ENCODE measurements around the gene PKHD1. TPM values are rescaled to one million over a fixed set of nuclear protein-coding genes. Genes with fewer than 3 reads are reported as not detected.

PKHD1 gene
- total and polyA plus RNA-seq, 2 donors (not counting 1 experiment from before 2014, with no cell fraction given): not detected

DNA sequence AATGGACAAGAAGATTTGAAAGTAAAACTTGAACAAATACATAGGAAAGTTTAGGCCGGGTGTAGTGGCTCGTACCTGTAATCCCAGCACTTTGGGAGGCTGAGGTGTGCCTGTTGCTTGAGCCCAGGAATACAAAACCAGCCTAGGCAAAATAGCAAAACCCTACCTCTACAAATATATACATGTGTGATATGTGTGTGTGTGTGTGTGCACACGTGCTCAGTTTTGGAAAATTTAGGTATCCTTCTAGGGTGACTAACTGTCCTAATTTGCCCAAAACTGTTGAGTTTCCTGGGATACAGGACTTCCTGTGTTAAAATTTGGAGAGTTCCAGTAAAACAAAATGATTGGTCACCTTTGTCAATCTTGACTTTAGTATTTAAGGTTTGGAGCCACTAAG, 503.2 kb downstream of the PKHD1 start:
- H3K36me3 ChIP-seq (replicated peaks in 1 of 2; ENCODE audit: control extremely low read depth in 1 of 2, control insufficient read depth in 1 of 2, extremely low read depth in 1 of 2, insufficient read depth in 2 of 2, low read length in 1 of 2): no peaks in the 10 kb centered on the region
- intact Hi-C loops (cut with micrococcal nuclease): no loop called here
- no peaks in the 10 kb centered on the region for H3K9me3 ChIP-seq (ENCODE audit: control extremely low read depth in 1 of 3, control insufficient read depth in 2 of 3, insufficient read depth in 1 of 3, low read length in 2 of 3)
- no peak overlapping the region for H3K4me3 ChIP-seq (ENCODE audit: control extremely low read depth in 1 of 5, extremely low read depth in 1 of 5, insufficient read depth in 1 of 5, low read depth in 2 of 5, low read length in 4 of 5)
- no peak overlapping the region for H3K4me2 ChIP-seq (replicated peaks; ENCODE audit: low read depth, low read length, poor library complexity, severe bottlenecking)
- peaks cover 3% of the 10 kb centered on the region for H3K9me3 Mint-ChIP-seq (ENCODE audit: insufficient read depth)
- no peaks in the 10 kb centered on the region for H3K79me2 ChIP-seq (ENCODE audit: control insufficient read depth, insufficient read depth, low read length)
- WGBS (ENCODE audit: insufficient coverage): 86% methylated on average over 1 of the region's 3 CpGs
- no peaks in the 10 kb centered on the region for H3K27me3 ChIP-seq (replicated peaks in 1 of 4; ENCODE audit: control extremely low read depth in 1 of 4, control insufficient read depth in 3 of 4, insufficient read depth in 4 of 4, low read length in 3 of 4)
- H3K9ac ChIP-seq (ENCODE audit: low read length): no peak overlapping the region
- H3K4me3 Mint-ChIP-seq: no peak overlapping the region
- TF ChIP-seq, protein P1, sequence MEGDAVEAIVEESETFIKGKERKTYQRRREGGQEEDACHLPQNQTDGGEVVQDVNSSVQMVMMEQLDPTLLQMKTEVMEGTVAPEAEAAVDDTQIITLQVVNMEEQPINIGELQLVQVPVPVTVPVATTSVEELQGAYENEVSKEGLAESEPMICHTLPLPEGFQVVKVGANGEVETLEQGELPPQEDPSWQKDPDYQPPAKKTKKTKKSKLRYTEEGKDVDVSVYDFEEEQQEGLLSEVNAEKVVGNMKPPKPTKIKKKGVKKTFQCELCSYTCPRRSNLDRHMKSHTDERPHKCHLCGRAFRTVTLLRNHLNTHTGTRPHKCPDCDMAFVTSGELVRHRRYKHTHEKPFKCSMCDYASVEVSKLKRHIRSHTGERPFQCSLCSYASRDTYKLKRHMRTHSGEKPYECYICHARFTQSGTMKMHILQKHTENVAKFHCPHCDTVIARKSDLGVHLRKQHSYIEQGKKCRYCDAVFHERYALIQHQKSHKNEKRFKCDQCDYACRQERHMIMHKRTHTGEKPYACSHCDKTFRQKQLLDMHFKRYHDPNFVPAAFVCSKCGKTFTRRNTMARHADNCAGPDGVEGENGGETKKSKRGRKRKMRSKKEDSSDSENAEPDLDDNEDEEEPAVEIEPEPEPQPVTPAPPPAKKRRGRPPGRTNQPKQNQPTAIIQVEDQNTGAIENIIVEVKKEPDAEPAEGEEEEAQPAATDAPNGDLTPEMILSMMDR (IDR thresholded peaks at IDR 0.05): no peak
- no peak for TF ChIP-seq EZH2 (IDR thresholded peaks at IDR 0.05; ENCODE audit: borderline replicate concordance, insufficient read depth, low read depth, low read length, poor library complexity, severe bottlenecking)
- no peak overlapping the region for H3K27ac Mint-ChIP-seq
- H3K27ac ChIP-seq (ENCODE audit: low read length in 2 of 2): no peak overlapping the region
- ATAC-seq (ENCODE audit: low read depth): no peak
- DNase-seq: no peak
- H3K4me1 Mint-ChIP-seq: no peaks in the 10 kb centered on the region
- ChIA-PET POLR2A (no interaction called here), CTCF (no interaction called here)
- no peaks in the 10 kb centered on the region for H3K4me1 ChIP-seq (ENCODE audit: control insufficient read depth in 2 of 2, insufficient read depth in 2 of 2, low read length in 2 of 2)
- no peaks in the 10 kb centered on the region for H3K27me3 Mint-ChIP-seq
- no peaks in the 10 kb centered on the region for H4K20me1 ChIP-seq (ENCODE audit: control insufficient read depth, insufficient read depth, low read length, poor library complexity, severe bottlenecking)
- H2AFZ ChIP-seq (ENCODE audit: insufficient read depth, low read depth, low read length, poor library complexity, severe bottlenecking): no peak overlapping the region

DNA sequence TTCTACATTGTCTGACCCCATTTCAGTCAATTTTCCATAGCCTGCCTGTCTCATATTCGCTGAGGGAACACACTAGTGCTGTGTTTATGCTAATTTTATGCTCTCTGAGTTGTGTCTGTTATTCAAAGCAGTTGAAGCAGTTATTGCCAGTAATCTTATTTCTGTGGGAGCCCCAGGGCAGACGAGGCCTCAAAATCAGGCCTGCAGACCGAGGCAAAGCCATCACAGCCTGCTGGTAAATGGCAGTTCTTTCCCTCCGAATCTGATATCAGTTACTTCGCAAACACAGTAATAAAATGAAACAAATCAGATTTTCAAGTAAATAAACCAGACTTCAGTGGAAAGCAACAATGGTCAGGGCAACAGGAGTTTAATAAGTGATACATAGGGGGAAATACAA, 508.4 kb downstream of the PKHD1 start:
- ChIA-PET POLR2A (no interaction called here), CTCF (no interaction called here)
- intact Hi-C loops (cut with micrococcal nuclease): no loop called here
- Mint-ChIP-seq H3K27me3 (no peaks in the 10 kb centered on the region), H3K9me3 (ENCODE audit: insufficient read depth) (peaks cover 2% of the 10 kb centered on the region), H3K4me1 (no peaks in the 10 kb centered on the region), H3K27ac (no peak overlapping the region), H3K4me3 (no peak overlapping the region)
- no peak overlapping the region for H2AFZ ChIP-seq (ENCODE audit: insufficient read depth, low read depth, low read length, poor library complexity, severe bottlenecking)
- H3K27me3 ChIP-seq (replicated peaks in 1 of 4; ENCODE audit: control extremely low read depth in 1 of 4, control insufficient read depth in 3 of 4, insufficient read depth in 4 of 4, low read length in 3 of 4): no peaks in the 10 kb centered on the region
- no peak overlapping the region for H3K27ac ChIP-seq (ENCODE audit: low read length in 2 of 2)
- H3K9me3 ChIP-seq (ENCODE audit: control extremely low read depth in 1 of 3, control insufficient read depth in 2 of 3, insufficient read depth in 1 of 3, low read length in 2 of 3): no peaks in the 10 kb centered on the region
- no peaks in the 10 kb centered on the region for H3K4me1 ChIP-seq (ENCODE audit: control insufficient read depth in 2 of 2, insufficient read depth in 2 of 2, low read length in 2 of 2)
- DNase-seq (no peak), ATAC-seq (ENCODE audit: low read depth) (no peak)
- H3K79me2 ChIP-seq (ENCODE audit: control insufficient read depth, insufficient read depth, low read length): no peaks in the 10 kb centered on the region
- TF ChIP-seq EZH2 (IDR thresholded peaks at IDR 0.05; ENCODE audit: borderline replicate concordance, insufficient read depth, low read depth, low read length, poor library complexity, severe bottlenecking): no peak
- TF ChIP-seq, protein P1 (IDR thresholded peaks at IDR 0.05): no peak
- no peaks in the 10 kb centered on the region for H3K36me3 ChIP-seq (replicated peaks in 1 of 2; ENCODE audit: control extremely low read depth in 1 of 2, control insufficient read depth in 1 of 2, extremely low read depth in 1 of 2, insufficient read depth in 2 of 2, low read length in 1 of 2)
- no peak overlapping the region for H3K9ac ChIP-seq (ENCODE audit: low read length)
- H4K20me1 ChIP-seq (ENCODE audit: control insufficient read depth, insufficient read depth, low read length, poor library complexity, severe bottlenecking): no peaks in the 10 kb centered on the region
- H3K4me3 ChIP-seq (ENCODE audit: control extremely low read depth in 1 of 5, extremely low read depth in 1 of 5, insufficient read depth in 1 of 5, low read depth in 2 of 5, low read length in 4 of 5): no peak overlapping the region
- WGBS (ENCODE audit: insufficient coverage): 54% methylated on average over 2 of the region's 5 CpGs
- no peak overlapping the region for H3K4me2 ChIP-seq (replicated peaks; ENCODE audit: low read depth, low read length, poor library complexity, severe bottlenecking)

All from B cell (primary cell).